OCI-LY1 (cell line): ENCODE data around the gene DOCK4.

ENCODE experiments used
- CTCF ChIP-seq: fragments of 200-600 bp; sonication (generic), shearing (Covaris generic); IDR thresholded peaks from 2 replicates; pipeline ENCODE4 v1.5.1; 2017; ENCODE audit warnings: mild to moderate bottlenecking, antibody characterized with exemption, low read length, moderate library complexity, mixed read lengths
- EZH2 ChIP-seq: fragments of 200-600 bp; sonication (generic), shearing (Covaris generic); IDR thresholded peaks from 2 replicates; pipeline ENCODE4 v1.8.0; 2017; ENCODE audit warnings: borderline replicate concordance, mixed run types, mild to moderate bottlenecking, antibody characterized with exemption, low read length, moderate library complexity, mixed read lengths

- TF ChIP-seq CTCF (no peak), EZH2 (no peak)
Observed at GRCh38 chr7:111975346-111975745, 230.9 kb downstream of the DOCK4 start.
